Epithelial cell of esophagus (primary cell): ENCODE measurements around the gene KIAA1217.
A peak's percentile ranks its signal among the peaks of the same experiment; 100 is the strongest.

Source experiments
- DNase-seq: peaks from one replicate; pipeline ENCODE4 v3.0.0; 2010; ENCODE audit warnings: low read depth
- H3K4me3 ChIP-seq: 2 replicates; pipeline ENCODE4 v1.5.1; 2011; ENCODE audit warnings: mild to moderate bottlenecking, low read length, control low read depth
- TF ChIP-seq, protein P1 (sequence below): IDR thresholded peaks from 2 replicates; pipeline ENCODE4 v1.5.1; 2011; ENCODE audit warnings: low read depth, mild to moderate bottlenecking, low read length, control low read depth, inconsistent platforms; ENCODE audit not compliant: insufficient read depth; ENCODE audit errors: missing control alignments

KIAA1217 gene

DNA sequence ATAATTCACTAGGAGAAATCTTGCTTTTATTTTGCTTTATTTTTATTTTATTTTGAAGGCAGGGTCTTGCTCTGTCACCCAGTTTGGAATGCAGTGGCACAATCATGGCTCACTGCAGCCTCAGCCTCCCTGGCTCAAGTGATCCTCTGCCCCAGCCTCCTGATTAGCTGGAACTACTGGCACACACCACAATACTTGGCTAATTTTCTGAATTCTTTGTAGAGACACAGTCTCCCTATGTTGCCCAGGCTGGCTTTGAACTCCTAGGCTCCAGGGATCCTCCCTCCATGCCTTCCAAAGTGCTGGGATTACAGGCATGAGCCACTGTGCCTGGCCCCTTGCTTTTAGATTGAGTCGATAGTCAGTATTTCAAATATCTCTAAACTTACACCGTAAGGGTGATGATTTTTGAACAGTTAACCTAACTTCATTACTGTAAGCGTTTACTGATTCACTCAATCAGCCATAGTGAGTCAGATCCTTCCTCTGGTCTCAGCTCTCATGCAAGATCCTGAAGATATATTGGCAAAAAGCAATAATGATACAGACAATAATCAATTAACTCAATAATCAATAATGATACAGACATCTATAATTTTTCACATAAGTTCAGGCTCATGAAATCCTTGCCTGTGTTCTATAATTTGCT lies 239.5 kb downstream of the KIAA1217 start:
- H3K4me3 ChIP-seq, result no peak overlapping the region
- TF ChIP-seq, protein P1, sequence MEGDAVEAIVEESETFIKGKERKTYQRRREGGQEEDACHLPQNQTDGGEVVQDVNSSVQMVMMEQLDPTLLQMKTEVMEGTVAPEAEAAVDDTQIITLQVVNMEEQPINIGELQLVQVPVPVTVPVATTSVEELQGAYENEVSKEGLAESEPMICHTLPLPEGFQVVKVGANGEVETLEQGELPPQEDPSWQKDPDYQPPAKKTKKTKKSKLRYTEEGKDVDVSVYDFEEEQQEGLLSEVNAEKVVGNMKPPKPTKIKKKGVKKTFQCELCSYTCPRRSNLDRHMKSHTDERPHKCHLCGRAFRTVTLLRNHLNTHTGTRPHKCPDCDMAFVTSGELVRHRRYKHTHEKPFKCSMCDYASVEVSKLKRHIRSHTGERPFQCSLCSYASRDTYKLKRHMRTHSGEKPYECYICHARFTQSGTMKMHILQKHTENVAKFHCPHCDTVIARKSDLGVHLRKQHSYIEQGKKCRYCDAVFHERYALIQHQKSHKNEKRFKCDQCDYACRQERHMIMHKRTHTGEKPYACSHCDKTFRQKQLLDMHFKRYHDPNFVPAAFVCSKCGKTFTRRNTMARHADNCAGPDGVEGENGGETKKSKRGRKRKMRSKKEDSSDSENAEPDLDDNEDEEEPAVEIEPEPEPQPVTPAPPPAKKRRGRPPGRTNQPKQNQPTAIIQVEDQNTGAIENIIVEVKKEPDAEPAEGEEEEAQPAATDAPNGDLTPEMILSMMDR, result no peak
- peak; percentile 52 for DNase-seq

DNA sequence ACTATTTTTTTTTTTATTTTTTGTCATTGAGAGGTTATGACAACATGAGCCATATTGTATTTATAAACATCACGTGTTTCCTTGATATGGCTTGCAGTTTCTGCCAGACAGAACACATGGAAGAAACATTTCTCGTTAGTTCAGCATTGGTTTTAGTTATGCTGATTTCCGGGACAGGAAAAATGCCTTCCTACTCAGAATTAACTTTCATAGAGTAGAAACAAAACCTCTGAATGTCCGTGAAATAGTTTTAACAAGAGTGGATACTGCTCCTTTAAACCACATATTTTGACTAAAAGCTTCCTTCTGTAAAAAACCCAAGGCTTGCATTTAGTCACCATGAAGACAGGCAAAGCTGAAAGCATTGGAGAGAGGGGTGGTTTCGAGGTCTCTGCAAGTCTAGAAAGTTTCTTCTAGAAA lies 240.4 kb downstream of the KIAA1217 start:
- no peak for DNase-seq
- no peak overlapping the region for H3K4me3 ChIP-seq
- TF ChIP-seq, protein P1, result no peak

DNA sequence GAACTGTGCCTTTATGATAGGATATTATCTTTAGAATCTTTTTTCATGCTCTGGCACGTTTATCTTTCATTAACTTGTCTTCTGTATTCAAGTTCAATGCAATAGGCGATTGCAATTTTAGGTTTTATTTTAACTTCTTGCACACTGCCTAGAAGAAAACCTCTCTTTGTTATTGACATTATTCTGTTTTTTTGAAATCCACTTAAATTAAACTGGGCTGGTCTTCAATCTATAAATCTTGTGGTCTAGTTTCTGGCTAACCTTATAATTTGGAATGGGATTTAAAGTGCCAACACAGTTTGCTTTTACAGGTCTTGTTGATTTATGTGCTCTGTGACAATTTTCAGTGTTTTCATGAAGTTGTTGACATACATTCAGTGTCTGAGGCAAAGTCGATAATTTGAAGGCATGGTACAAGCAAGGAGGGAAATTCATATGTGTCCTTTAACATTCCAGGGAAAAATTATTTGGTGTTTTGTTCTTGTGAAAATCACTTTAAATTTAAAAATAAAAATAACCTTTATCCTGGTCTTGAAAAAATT lies 240.9 kb downstream of the KIAA1217 start:
- no peak overlapping the region for H3K4me3 ChIP-seq

DNA sequence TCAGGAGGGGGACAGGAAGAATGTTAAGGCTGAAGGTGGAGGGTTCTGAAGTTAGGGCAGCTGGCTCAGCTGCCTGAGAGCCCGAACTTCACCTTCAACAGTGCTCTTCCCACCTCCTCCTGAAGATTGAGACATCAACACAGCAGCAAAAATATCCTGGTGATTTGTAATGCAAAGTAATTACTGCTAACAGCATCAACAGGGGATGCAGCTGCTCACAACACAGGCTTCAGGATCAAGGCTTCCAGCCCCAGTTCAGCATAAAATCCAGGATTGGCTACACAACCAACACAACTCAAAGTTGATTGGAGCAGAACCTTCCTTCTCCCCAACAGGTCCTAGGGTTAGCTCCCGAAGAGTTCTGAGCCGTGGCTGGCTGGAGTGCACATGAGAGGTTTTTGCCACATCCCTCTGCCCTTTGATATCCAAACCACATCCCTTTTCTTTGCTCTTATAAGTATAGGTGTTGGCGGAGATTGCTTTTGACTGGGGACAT lies 242.4 kb downstream of the KIAA1217 start:
- no peak overlapping the region for H3K4me3 ChIP-seq
- no peak for DNase-seq
- TF ChIP-seq, protein P1, result no peak

More for the DNA sequence above, 240.9 kb downstream of the KIAA1217 start:
- no peak for DNase-seq
- TF ChIP-seq, protein P1, result no peak

DNA sequence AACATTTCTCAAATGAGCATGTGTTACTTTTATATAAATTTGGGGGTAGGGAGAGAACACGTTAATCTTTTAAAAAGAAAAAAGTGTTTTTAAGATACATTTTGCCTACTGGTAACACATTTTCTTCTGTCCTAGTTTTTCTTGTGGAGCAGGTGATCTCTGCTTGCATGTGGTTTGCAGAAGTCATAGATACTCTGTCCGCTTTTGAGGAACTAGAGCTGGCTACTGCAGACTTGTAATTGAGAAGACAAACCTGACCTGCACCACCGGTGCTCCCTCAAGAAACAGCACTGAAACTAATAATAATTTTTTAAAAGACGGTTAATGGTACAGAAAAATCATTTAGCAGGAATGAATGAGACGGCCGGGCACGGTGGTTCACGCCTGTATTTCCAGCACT lies 243.1 kb downstream of the KIAA1217 start:
- H3K4me3 ChIP-seq, result no peak overlapping the region
- no peak for DNase-seq
- TF ChIP-seq, protein P1, result no peak

DNA sequence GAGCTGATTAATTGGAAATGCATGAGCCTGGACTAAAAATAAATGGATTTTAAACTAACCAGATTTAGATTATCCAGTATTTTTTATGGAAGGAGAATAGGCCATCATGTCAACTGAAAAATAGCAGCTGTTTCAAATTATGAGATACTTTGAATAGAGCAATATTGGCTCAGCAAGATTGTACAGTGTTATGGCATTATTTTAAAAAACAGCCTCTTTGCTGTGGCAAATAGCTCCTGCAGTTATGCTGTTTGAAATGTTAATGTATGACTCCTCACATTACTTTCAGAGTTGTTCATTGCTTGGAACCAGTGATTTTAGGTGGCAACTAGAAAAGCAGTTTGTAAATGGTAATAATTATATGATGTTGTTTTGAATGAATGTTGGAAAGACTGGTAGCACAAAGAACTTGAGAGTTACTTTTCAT lies 244.5 kb downstream of the KIAA1217 start:
- TF ChIP-seq, protein P1, result no peak
- no peak overlapping the region for H3K4me3 ChIP-seq
- DNase-seq, result no peak
